Measurements from ENCODE around the gene LRMDA. TPM values are rescaled to one million over a fixed set of nuclear protein-coding genes. Genes with fewer than 3 reads are reported as not detected.

The LRMDA gene
- total RNA-seq, 3 donors from 2014 or later (not counting 1 experiment from before 2014, with no cell fraction given), result 1.4 to 2.4 (median 2.1) TPM

GRCh38 chr10:75646916-75647315 is 215.5 kb downstream of the LRMDA start:
- Mint-ChIP-seq H3K4me3 (no peak overlapping the region), H3K27ac (no peak overlapping the region), H3K9me3 (no peaks in the 10 kb centered on the region), H3K4me1 (no peaks in the 10 kb centered on the region), H3K27me3 (ENCODE audit: low read depth in 2 of 2) (peaks cover 0 to 3% of the 10 kb centered on the region in 2 donors), H3K36me3 (no peaks in the 10 kb centered on the region)
- Histone ChIP-seq H3K36me3 (ENCODE audit: control insufficient read depth, insufficient read depth, low read length) (no peaks in the 10 kb centered on the region), H3K27me3 (ENCODE audit: control insufficient read depth, insufficient read depth, low read length) (no peaks in the 10 kb centered on the region), H3K4me3 (ENCODE audit: low read length) (no peak overlapping the region), H3K9me3 (ENCODE audit: control insufficient read depth, insufficient read depth, low read length) (no peaks in the 10 kb centered on the region), H3K4me1 (ENCODE audit: control insufficient read depth, insufficient read depth, low read length) (no peaks in the 10 kb centered on the region), H3K27ac (ENCODE audit: low read length) (no peak overlapping the region)
- DNase-seq (no peak), ATAC-seq (no peak)
- intact Hi-C loops (cut with micrococcal nuclease), result no loop called here
- 87% methylated on average over 6 of the region's 6 CpGs for WGBS (ENCODE audit: insufficient coverage)
- TF ChIP-seq, protein P1, sequence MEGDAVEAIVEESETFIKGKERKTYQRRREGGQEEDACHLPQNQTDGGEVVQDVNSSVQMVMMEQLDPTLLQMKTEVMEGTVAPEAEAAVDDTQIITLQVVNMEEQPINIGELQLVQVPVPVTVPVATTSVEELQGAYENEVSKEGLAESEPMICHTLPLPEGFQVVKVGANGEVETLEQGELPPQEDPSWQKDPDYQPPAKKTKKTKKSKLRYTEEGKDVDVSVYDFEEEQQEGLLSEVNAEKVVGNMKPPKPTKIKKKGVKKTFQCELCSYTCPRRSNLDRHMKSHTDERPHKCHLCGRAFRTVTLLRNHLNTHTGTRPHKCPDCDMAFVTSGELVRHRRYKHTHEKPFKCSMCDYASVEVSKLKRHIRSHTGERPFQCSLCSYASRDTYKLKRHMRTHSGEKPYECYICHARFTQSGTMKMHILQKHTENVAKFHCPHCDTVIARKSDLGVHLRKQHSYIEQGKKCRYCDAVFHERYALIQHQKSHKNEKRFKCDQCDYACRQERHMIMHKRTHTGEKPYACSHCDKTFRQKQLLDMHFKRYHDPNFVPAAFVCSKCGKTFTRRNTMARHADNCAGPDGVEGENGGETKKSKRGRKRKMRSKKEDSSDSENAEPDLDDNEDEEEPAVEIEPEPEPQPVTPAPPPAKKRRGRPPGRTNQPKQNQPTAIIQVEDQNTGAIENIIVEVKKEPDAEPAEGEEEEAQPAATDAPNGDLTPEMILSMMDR (IDR thresholded peaks at IDR 0.05), result no peak

DNA sequence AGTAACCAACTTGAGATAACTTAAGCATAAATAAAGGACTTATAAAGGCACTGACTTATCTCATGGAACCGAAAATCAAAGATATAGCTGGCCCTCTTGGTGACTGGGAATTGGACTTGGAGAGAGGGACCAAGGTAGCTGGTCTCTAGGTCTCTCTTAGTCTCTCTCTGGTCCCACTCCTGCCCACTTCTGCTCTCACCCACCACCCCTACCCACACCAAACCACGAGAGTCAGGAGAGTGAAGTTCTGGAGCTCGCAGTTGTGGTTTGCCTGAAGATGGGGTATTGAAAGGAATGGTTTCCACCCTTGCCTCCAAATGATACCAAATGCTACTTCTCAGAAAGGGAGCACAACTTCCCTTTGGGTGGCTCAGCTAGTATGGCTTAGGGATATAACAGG is 216.3 kb downstream of the LRMDA start:
- intact Hi-C loops (cut with micrococcal nuclease), result no loop called here
- Mint-ChIP-seq H3K9me3 (no peaks in the 10 kb centered on the region), H3K4me3 (no peak overlapping the region), H3K27me3 (ENCODE audit: low read depth in 2 of 2) (peaks cover 0 to 3% of the 10 kb centered on the region in 2 donors), H3K36me3 (no peaks in the 10 kb centered on the region), H3K27ac (no peak overlapping the region), H3K4me1 (no peaks in the 10 kb centered on the region)
- DNase-seq (no peak), ATAC-seq (no peak)
- no peaks in the 10 kb centered on the region for H3K9me3 ChIP-seq (ENCODE audit: control insufficient read depth, insufficient read depth, low read length)
- H3K27me3 ChIP-seq (ENCODE audit: control insufficient read depth, insufficient read depth, low read length), result no peaks in the 10 kb centered on the region
- no peak overlapping the region for H3K27ac ChIP-seq (ENCODE audit: low read length)
- no peak overlapping the region for H3K4me3 ChIP-seq (ENCODE audit: low read length)
- no peaks in the 10 kb centered on the region for H3K4me1 ChIP-seq (ENCODE audit: control insufficient read depth, insufficient read depth, low read length)
- TF ChIP-seq, protein P1 (IDR thresholded peaks at IDR 0.05), result no peak
- no peaks in the 10 kb centered on the region for H3K36me3 ChIP-seq (ENCODE audit: control insufficient read depth, insufficient read depth, low read length)
- WGBS (ENCODE audit: insufficient coverage), result 86% methylated on average over 1 of the region's 3 CpGs

DNA sequence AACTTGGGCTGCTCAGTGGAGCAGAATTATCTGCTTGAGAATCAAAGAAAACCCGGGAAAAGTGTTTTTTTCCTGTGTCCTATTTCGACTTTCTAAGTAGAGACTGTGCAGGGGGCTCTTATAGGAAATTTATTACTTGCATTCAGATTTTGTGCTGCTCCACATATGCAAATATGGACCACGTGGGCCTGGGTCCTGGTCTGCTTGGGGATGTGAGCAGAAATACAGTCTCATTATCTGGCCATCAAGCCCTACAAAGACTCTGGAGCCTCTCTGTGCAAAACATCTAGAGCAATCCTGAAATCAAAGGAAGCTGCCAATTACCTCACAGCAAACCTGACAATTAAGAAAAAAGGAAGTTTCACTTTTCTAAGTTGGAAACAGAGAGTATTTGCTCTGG is 216.9 kb downstream of the LRMDA start:
- 40% methylated on average over 3 of the region's 3 CpGs for WGBS (ENCODE audit: insufficient coverage)
- Histone ChIP-seq H3K36me3 (ENCODE audit: control insufficient read depth, insufficient read depth, low read length) (no peaks in the 10 kb centered on the region), H3K9me3 (ENCODE audit: control insufficient read depth, insufficient read depth, low read length) (no peaks in the 10 kb centered on the region), H3K27me3 (ENCODE audit: control insufficient read depth, insufficient read depth, low read length) (no peaks in the 10 kb centered on the region), H3K27ac (ENCODE audit: low read length) (no peak overlapping the region), H3K4me3 (ENCODE audit: low read length) (no peak overlapping the region), H3K4me1 (ENCODE audit: control insufficient read depth, insufficient read depth, low read length) (no peaks in the 10 kb centered on the region)
- TF ChIP-seq, protein P1 (IDR thresholded peaks at IDR 0.05), result no peak
- Mint-ChIP-seq H3K4me1 (no peaks in the 10 kb centered on the region), H3K36me3 (no peaks in the 10 kb centered on the region), H3K9me3 (no peaks in the 10 kb centered on the region), H3K4me3 (no peak overlapping the region), H3K27me3 (ENCODE audit: low read depth in 2 of 2) (peaks cover 0 to 3% of the 10 kb centered on the region in 2 donors), H3K27ac (no peak overlapping the region)
- ATAC-seq, result no peak
- DNase-seq, result no peak
- intact Hi-C loops (cut with micrococcal nuclease), result no loop called here

- no peaks in the 10 kb centered on the region for H3K36me3 ChIP-seq (ENCODE audit: control insufficient read depth, insufficient read depth, low read length)
- H3K27me3 ChIP-seq (ENCODE audit: control insufficient read depth, insufficient read depth, low read length), result no peaks in the 10 kb centered on the region
- H3K4me1 ChIP-seq (ENCODE audit: control insufficient read depth, insufficient read depth, low read length), result no peaks in the 10 kb centered on the region
- Mint-ChIP-seq H3K36me3 (no peaks in the 10 kb centered on the region), H3K27ac (no peak overlapping the region), H3K4me1 (no peaks in the 10 kb centered on the region), H3K4me3 (no peak overlapping the region), H3K9me3 (no peaks in the 10 kb centered on the region), H3K27me3 (ENCODE audit: low read depth in 2 of 2) (peaks cover 0 to 3% of the 10 kb centered on the region in 2 donors)
- ATAC-seq, result no peak
- H3K27ac ChIP-seq (ENCODE audit: low read length), result no peak overlapping the region
- DNase-seq, result no peak
- TF ChIP-seq, protein P1 (IDR thresholded peaks at IDR 0.05), result no peak
- H3K9me3 ChIP-seq (ENCODE audit: control insufficient read depth, insufficient read depth, low read length), result no peaks in the 10 kb centered on the region
- WGBS (ENCODE audit: insufficient coverage), result 36% methylated on average over 1 of the region's 2 CpGs
- H3K4me3 ChIP-seq (ENCODE audit: low read length), result no peak overlapping the region
- intact Hi-C loops (cut with micrococcal nuclease), result no loop called here
Observed at GRCh38 chr10:75648854-75649253, 217.4 kb downstream of the LRMDA start.

Data from natural killer cell (primary cell).